ENCODE data around the gene PDZRN4. TPM values are rescaled to one million over a fixed set of nuclear protein-coding genes. Genes with fewer than 3 reads are reported as not detected.
A peak's percentile ranks its signal among the peaks of the same experiment; 100 is the strongest.
"Not testable (repeated sequence)": the region's sequence is repeated elsewhere in the genome, so short reads cannot be mapped to it uniquely, and the experiment has no call there.

The PDZRN4 gene
- total RNA-seq: under 1 TPM; 0.34 to 0.50 TPM
- long read RNA-seq: 0 reads

DNA sequence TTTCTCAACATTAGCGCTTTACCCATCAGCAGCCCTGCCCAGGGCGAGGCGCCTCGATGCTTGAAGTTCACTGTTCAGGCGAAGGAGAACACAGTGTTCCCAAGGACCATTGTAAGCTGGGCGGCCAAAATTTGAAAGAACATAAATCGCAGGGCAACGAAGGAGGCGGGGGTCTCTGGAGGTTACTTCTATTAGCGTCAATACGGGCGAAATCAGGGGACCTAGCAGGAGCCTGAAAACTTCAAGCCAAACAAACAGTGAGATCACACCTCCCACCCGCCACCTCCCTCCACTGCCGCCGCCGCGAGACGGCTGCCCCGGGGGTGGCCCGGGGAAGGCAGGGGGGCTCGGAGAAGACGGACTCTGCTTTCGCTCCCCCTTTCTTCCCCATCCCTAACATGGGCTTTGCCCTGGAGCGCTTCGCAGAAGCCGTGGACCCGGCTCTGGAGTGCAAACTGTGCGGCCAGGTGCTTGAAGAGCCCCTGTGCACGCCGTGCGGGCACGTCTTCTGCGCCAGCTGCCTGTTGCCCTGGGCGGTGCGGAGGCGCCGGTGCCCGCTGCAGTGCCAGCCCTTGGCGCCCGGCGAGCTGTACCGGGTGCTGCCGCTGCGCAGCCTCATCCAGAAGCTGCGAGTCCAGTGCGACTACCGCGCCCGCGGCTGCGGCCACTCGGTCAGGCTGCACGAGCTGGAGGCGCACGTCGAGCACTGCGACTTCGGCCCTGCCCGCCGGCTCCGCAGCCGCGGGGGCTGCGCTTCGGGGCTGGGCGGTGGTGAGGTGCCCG, at the start of gene PDZRN4:
Gene PDZRN4, plus strand, starts transcription at position 263 of the 783 bp plus-strand sequence.
- peak; percentile 49 to 51 for ATAC-seq
- no peak for DNase-seq
- intact Hi-C loops (cut with DNase I): no loop called here

DNA sequence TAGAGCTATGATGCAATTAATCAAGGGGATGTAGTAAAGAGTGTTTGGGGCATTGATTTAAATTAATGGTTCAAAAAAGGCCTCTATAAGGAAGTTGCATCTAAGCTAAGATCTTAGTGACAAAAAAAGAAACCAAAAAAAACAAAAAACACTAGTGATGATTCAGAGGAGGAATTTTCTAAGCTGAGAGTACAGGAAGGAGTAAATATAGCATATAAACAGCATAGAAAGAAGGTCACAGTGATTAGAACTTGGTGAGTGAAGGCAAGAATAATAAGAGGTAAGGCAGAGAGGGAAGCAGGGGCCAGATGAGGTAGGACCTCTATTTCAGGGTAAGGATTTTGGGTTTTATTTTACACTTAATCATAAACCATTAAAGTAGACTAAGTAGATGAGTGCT, 48.0 kb upstream of the PDZRN4 start:
- intact Hi-C loops (cut with DNase I): no loop called here
- DNase-seq (no peak), ATAC-seq (no peak)

DNA sequence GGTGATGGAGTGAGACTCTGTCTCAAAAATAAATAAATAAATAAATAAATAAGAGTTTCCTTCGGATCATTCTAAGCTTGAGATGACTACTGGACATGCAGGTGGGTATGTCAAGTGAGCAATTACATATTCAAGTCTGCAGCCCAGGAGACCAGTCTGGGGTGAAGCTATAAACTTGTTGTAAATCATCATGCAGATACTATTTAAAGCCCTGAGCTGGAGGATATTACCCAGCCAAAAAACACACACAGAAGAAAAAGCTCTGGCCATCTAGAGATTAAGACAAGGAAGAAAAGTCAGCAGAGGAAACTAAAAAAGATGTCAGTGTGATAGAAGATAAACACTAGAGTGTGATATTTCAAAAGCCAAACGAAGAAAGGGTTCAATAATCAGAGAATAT, 47.0 kb upstream of the PDZRN4 start:
- no peak for DNase-seq
- ATAC-seq: no peak
- intact Hi-C loops (cut with DNase I): no loop called here

DNA sequence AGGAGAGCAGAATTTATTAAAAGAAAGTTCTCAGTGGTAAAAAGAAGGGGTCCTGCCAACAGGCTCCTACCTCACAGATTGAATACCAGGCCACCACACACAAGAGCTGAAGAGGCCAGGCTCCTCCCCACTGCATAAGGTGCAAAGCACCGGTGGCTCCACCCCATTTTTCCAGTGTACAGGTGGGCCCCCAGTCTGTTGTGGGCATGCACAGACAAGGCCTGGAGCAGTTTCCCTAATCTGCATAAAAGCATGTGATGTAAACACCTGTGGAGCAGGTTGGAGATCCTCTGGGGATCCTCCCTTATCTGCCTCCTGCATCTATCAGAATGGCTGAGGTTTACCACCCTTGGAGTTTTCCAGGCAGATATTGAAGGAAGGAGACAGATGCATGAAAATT, 45.7 kb upstream of the PDZRN4 start:
- intact Hi-C loops (cut with DNase I): no loop called here
- no peak for DNase-seq
- ATAC-seq: no peak

DNA sequence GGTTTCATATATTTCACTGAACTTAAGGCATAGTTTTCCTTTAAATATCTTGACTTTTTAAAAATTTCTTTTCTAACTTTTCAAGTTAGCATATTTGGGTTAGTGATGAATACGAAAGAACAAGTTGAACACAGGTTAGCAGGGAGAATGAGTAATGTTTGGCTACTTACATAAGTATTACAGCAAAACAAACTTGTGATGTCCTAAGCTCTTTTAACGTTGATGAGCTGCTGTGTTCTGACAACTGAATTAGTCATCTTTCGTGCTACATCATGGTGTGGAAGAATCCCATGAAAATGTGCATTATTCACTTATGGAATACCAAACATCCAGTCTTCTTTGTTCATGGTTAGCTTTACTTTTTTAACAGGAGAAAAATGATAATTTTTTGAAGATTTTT, 36.3 kb upstream of the PDZRN4 start:
- intact Hi-C loops (cut with DNase I): no loop called here

DNA sequence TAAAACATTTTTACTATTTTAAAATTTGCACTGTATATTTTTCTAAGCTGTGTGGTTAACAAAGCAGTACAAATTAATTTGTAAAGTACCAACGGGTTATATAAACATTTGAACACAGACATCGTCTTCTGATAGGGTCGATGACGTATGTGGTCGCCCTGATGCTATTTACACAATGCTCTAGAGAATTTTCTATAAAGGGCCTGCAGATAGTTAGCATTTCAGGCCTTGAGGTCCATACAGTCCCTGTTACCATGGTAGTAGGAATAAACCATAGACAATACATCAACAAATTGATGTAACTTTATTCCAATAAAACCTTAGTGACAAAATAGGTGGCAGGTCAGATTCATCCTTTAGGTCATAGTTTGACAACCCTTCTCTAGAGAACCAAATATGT, 25.7 kb upstream of the PDZRN4 start:
- intact Hi-C loops (cut with DNase I): no loop called here
- ATAC-seq (no peak), DNase-seq (no peak)

More for the DNA sequence above, 36.3 kb upstream of the PDZRN4 start:
- DNase-seq: no peak
- ATAC-seq: peak in 1 of 2 donors; percentile 75

DNA sequence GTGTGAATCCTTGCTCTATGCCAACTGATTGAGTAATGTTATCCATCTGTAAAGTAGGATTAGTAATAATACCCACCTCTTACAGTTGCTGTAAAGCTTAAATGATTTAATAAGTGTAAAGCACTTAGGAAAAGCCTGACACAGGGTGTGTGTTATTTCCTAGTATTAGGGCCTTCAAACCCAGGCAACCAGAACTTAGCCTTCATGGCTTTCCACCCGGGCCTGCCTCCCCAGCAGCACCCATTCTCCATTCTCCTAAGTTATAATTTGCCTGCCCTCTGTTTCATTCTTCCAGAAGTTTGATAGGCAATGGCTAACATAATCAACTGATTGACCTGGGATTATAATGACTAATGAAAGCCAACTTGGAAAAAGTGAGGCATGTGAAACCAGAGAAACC, 20.4 kb upstream of the PDZRN4 start:
- intact Hi-C loops (cut with DNase I): no loop called here
- ATAC-seq: no peak
- DNase-seq: no peak

DNA sequence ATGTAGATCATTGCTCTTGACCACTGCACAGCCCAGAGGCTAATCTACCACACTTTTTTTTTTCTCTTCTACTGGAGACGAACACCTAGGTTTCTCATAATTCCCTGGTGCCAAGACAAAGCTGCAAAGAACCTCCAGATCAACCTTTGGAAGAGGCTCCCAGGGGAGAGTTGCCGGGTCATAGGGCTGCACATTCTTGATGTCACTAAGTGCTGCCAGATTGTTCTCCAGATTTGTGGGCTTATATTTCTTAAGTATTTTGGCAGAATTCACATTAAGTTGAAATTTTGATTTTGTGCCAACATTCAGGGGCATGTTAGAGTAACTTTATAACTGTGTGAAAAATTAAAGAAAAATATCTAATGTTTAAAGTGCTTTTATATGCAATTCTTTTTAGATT, 13.5 kb upstream of the PDZRN4 start:
- DNase-seq (no peak), ATAC-seq (no peak)
- intact Hi-C loops (cut with DNase I): no loop called here

DNA sequence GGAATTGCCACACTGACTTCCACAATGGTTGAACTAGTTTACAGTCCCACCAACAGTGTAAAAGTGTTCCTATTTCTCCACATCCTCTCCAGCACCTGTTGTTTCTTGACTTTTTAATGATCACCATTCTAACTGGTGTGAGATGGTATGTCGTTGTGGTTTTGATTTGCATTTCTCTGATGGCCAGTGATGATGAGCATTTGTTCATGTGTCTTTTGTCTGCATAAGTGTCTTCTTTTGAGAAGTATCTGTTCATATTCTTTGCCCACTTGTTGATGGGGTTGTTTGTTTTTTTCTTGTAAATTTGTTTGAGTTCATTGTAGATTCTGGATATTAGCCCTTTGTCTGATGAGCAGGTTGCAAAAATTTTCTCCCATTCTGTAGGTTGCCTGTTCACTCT, 8.6 kb upstream of the PDZRN4 start:
- DNase-seq; ATAC-seq; intact Hi-C loops (cut with DNase I): not testable (repeated sequence)

DNA sequence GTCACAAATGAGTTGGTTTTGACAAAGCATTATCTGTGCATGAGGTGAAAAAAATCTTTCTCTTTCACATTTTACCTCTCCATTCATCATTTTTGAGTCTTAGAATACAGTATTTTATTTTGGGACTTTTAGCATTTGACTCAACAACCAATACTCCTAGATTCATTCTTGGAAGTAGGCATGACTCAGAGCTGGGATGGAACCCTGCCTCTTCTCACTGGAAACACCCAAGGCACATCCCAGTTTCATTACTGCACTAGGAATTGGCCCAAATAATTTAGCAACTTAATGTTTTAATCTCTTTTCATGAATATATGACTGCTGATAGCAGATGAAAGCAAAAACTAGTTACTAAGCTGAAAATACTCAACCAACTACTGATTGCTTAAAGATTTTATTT, 3.3 kb upstream of the PDZRN4 start:
- ATAC-seq (peak in 1 of 2 donors; percentile 89), DNase-seq (no peak)
- intact Hi-C loops (cut with DNase I): no loop called here

DNA sequence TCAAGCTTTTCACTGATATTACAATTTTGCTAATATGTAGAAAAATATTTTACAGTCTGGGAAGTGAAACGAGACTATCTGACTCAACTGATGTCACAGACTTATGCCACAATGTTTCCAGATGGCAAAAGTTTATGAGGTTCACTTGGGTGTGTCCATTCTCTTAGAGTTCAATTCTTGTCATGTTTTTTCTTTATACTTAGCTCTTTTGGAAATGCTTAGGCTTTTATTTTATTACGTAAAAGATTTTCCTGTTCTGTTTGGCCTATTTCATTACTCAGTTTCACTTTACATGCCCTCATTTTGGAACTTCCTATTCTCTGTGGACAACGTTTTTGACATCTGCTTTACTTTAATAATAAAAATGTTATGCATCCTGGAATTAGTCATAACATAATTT, 2.1 kb upstream of the PDZRN4 start:
- no peak for DNase-seq
- intact Hi-C loops (cut with DNase I): no loop called here
- ATAC-seq: no peak

DNA sequence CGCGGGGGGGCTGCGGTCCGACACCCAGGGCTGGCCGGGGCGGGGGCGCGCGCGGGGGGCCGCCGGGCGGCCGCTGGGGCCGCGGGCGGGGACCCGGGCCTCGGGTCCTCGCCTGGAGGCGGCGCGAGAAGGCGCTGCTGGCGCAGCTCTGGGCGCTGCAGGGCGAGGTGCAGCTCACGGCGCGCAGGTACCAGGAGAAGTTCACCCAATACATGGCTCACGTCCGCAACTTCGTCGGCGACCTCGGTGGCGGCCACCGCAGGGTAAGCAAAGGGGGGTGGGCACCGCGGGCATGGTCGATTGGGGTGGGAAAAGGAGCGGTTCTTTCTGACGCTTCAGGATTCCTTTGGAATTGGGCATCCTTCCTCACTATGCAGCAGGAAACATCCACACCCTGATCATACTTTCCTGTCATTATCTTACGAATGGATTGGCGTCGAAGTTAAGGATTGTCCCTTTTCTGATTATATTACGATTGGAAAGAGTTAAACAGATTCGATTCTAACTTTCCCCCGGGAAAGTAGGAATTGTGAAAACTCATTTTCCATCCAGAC, 798 bp downstream of the PDZRN4 start:
- DNase-seq (no peak), ATAC-seq (no peak)
- intact Hi-C loops (cut with DNase I): no loop called here

DNA sequence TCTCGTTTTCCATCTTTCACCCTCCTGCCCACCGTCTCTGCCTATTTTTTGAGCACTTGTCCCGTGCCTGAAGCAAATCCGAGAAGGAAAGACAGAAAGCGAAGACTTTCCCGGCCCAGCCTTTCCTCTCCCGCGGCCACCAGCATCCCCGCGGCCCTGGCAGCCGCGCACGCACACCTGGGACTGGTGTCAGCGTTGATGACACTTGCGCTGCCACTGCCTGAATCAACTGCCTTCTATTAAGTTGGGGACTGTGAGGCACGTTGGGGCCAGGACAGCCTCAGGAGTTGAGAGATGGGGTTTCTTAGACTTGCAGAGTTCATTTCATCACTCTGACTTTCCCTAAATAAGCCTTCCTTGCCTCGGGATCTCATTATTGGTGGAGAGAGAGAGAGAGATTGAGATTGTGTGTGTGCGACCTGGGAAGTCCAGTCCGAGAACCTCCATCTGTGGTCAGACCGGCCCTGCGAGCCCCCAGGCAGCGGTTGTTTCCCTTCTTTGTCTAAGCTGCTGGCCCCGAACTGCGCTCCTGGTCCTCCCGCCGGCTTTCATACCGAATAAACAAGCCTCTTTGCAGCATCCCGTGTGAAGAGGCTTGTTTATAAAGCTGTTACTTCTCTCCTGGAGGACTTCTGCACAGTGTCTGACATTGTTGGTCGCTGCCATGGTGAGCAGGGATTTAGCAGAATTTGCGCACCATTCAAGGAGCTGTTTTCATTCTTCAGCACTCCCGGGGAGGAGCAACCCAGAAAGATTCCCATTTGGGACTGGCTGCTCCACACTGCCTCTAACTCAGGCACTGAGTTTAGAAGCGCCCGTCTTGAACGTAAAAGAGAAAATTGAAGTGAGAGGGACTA, 1.5 kb downstream of the PDZRN4 start:
- DNase-seq (no peak), ATAC-seq (peak; percentile 65 to 78)
- intact Hi-C loops (cut with DNase I): no loop called here

DNA sequence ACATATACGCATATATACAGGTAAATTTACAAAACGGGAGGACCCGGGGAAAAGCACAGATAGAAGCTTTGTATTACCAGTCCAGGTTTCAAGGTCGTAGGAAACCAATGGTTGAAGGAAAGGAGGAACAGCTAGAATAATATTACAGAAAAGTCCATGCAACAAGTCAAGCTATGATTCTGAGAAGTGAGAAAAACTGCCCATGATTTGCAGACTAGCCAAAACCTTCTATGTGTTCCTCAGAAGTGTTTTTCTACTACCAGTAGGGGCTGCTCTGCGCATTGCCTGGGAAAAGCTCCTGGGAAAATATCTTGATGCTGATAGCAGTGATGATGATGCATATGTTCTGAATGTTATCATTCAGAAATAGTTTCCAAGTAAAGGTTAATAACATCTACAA, 2.2 kb downstream of the PDZRN4 start:
- DNase-seq (no peak), ATAC-seq (peak; percentile 58 to 80)
- intact Hi-C loops (cut with DNase I): no loop called here

DNA sequence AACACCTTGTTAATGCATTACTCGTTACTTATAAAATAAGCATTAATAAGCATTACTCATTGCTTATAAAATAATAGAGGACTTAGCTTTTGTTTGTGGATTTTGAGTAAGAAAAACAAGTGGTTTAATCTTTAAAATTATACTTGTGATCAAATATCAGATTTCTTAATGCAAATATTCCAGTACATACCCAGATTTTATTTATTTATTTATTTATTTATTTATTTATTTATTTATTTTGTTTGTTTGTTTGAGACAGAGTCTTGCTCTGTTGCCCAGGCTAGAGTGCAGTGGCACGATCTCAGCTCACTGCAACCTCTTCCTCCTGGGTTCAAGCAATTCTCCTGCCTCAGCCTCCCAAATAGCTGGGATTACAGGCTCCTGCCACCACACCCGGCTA, 3.4 kb downstream of the PDZRN4 start:
- ATAC-seq; intact Hi-C loops (cut with DNase I); DNase-seq: not testable (repeated sequence)

DNA sequence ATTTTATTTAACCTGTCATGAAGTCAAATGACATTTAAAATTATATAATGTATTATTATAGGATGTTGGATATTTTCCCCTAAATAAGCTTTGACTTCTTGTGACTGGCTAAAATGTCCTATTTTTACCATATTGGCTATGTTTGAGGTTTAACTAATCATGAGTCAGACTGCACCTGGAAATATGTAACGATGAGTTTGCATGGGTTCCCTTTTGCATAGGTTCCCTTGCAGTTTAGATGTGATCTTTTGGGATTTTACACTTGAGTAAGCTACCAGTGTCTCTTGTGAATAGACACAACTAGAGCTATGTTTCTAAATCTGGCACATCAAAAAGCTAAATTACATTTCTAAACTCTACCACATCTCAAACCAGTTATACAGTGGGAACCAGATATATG, 5.2 kb downstream of the PDZRN4 start:
- intact Hi-C loops (cut with DNase I): no loop called here
- ATAC-seq (no peak), DNase-seq (no peak)

DNA sequence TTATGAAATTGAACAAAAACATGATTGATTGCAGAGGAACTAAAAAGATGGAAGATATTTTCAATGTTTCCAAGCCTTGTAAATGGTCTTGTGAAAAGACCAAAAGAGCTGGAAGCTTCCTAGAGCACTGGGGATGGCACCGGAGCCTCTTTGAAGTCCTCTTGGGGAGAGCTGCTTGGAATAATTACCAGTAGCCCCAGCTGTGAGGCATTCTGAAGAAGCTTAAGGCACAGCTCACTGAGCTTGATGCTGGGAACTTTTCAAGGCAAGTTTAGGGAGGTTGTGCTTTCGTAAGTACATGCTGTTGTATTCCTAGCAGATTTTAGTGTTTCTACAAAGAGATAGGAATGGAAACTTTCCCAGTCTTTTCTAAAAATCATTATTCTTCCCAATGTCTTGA, 13.9 kb downstream of the PDZRN4 start:
- ATAC-seq: no peak
- intact Hi-C loops (cut with DNase I): no loop called here
- DNase-seq: no peak

DNA sequence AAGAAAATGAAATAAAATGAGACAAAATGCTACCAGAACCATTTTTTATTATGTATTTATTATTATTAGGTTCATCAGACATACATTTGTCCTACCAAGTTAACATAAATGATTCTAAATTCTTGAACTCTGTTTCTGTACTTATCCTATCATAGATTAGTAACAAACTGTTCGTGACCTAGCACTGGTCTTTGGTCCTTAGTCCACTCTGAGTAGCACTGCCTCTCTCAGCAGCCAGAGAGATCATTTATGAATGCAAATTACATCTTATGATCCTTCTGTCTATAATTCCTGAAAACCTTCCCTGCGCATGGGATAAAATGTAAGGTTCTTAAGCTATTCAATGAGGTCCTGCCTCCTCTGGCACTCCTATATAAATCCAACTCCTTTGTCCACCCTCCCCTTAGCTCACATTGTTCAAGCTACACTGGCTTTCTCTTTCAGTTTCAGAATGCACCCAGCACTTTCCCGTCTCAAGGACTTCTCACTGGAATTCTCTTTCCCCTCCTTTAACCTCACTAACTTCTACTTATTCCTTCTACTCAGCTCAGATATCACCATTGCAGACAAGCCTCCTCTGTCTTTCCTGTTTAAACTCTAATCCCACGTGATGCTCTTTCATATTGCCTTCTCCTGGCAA, 17.1 kb downstream of the PDZRN4 start:
- ATAC-seq (peak in 1 of 2 donors; percentile 73), DNase-seq (no peak)
- intact Hi-C loops (cut with DNase I): no loop called here

DNA sequence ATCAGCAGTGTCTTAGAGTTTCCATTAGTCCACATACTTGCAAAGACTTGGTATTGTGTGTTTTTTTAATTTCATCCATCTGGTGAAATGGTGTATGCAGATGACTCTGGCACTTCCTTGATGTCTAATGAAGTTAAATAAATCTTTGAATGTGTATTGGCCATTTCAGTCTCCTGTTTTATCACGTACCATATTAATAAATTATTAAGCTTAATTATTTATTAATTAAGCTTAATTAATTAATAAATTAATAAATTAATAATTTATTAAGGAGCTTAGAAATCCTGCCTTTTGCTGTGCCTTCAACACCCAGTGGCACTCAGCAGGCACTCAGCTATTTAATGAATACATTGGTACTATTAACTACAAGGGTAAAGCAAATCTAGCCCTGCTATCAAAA, 18.2 kb downstream of the PDZRN4 start:
- intact Hi-C loops (cut with DNase I): no loop called here
- DNase-seq (no peak), ATAC-seq (no peak)

DNA sequence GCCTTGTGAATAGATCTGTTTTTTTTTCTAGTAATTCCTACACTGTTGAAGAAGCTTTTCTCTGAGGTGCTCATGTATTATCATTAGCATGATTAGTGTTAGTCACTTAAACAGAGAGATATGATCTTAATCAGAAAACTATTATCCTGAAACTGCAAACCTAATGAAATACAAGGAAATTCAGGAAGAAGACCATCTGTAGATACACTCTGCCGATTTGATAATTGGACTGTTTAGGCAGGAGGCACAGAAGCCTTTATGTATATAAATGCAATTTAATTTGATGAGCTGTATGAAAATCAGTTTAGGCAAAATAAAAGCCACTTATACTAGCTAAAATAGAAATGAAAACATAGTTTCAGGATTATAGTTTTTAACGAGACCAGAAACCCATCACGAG, 23.3 kb downstream of the PDZRN4 start:
- ATAC-seq (no peak), DNase-seq (no peak)
- intact Hi-C loops (cut with DNase I): no loop called here

Measured in left cardiac atrium (tissue), 4 donors.